SU-DHL-6 (cell line): ENCODE measurements around the gene PRKCE.

Experiments
- H2AFZ ChIP-seq: fragments of 200-600 bp; sonication (generic); 2 replicates; pipeline ENCODE4 v1.6.1; 2014; ENCODE audit warnings: low read depth, mild to moderate bottlenecking, moderate library complexity, mixed read lengths, antibody characterized with exemption, low read length; ENCODE audit not compliant: severe bottlenecking
- H3F3A ChIP-seq: fragments of 200-600 bp; shearing (Covaris generic); 2 replicates; pipeline ENCODE4 v1.6.0; 2016; ENCODE audit warnings: antibody characterized with exemption, mild to moderate bottlenecking; ENCODE audit not compliant: insufficient read depth
- H3K27ac ChIP-seq: fragments of 200-600 bp; sonication (generic); 2 replicates; pipeline ENCODE4 v1.5.1; 2016; ENCODE audit warnings: low read depth, mild to moderate bottlenecking, low read length, moderate library complexity, mixed read lengths
- H3K27me3 ChIP-seq: fragments of 200-600 bp; sonication (generic), shearing (Covaris generic); 2 replicates; pipeline ENCODE4 v1.6.0; 2014; ENCODE audit warnings: mild to moderate bottlenecking, low read length
- H3K36me3 ChIP-seq: fragments of 200-600 bp; sonication (generic); 2 replicates; pipeline ENCODE4 v1.6.1; 2014; ENCODE audit warnings: mild to moderate bottlenecking, low read length, mixed read lengths
- H3K4me2 ChIP-seq: fragments of 300-600, 200-600 bp; shearing (Covaris generic), sonication (generic); 2 replicates; pipeline ENCODE4 v1.6.0; 2014; ENCODE audit warnings: low read length, low read depth, mild to moderate bottlenecking; ENCODE audit not compliant: poor library complexity, severe bottlenecking
- H3K4me3 ChIP-seq: fragments of 200-600 bp; sonication (generic); 2 replicates; pipeline ENCODE4 v1.5.1; 2014; ENCODE audit warnings: antibody characterized with exemption, low read length, mild to moderate bottlenecking, mixed read lengths; ENCODE audit not compliant: insufficient read depth, poor library complexity, severe bottlenecking
- H3K79me2 ChIP-seq: fragments of 200-600 bp; sonication (generic); 2 replicates; pipeline ENCODE4 v1.6.1; 2014; ENCODE audit warnings: mild to moderate bottlenecking, low read length, moderate library complexity; ENCODE audit not compliant: insufficient read depth
- H3K9ac ChIP-seq: fragments of 200-600 bp; sonication (generic); 2 replicates; pipeline ENCODE4 v1.7.0; 2014; ENCODE audit warnings: mild to moderate bottlenecking, low read length
- H3K9me2 ChIP-seq: fragments of 200-600 bp; sonication (generic); replicated peaks from 2 replicates; pipeline ENCODE4 v1.6.1; 2014; ENCODE audit warnings: low read length; ENCODE audit not compliant: insufficient read depth
- H3K9me3 ChIP-seq: fragments of 200-600 bp; sonication (generic); 2 replicates; pipeline ENCODE4 v1.6.1; 2014; ENCODE audit warnings: low read length, mixed read lengths; ENCODE audit not compliant: insufficient read depth
- H4K20me1 ChIP-seq: fragments of 200-600 bp; sonication (generic); 2 replicates; pipeline ENCODE4 v1.6.1; 2014; ENCODE audit warnings: low read depth, mild to moderate bottlenecking, antibody characterized with exemption, low read length, moderate library complexity, mixed read lengths
- CTCF ChIP-seq: fragments of 200-600 bp; sonication (generic); IDR thresholded peaks from one replicate; pipeline ENCODE4 v1.5.1; 2017; ENCODE audit warnings: antibody characterized with exemption, mild to moderate bottlenecking, low read length, moderate library complexity; ENCODE audit not compliant: insufficient read depth, poor library complexity, severe bottlenecking
- EZH2phosphoT487 ChIP-seq: fragments of 200-600 bp; sonication (generic), shearing (Covaris generic); conservative IDR thresholded peaks from 2 replicates; pipeline ENCODE4 v1.6.1; 2018; ENCODE audit warnings: mild to moderate bottlenecking, antibody characterized with exemption, low read length, moderate library complexity, mixed read lengths

PRKCE gene

DNA sequence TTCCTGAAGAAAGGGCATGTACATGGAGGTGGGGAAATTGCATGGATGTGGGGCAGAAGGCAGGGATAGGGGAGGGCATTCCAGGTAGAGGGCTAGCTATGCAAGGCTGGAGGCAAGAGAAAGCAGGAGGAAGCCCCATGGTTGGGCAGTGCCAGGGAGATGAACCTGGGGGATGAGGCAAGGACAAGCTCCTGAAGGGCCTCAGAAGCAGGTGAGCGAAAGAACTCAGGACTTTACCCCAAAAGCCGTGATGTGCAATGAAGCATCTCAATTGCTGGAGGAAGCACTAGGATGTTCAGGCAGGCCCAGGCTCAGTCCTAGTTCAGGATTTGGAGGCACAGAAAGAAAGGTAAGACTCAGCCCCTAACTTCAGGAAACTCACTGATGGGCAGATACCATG lies 528.7 kb downstream of the PRKCE start:
- no peak overlapping the region for H3K4me2 ChIP-seq
- no peaks in the 10 kb centered on the region for H3K9me3 ChIP-seq
- TF ChIP-seq CTCF (no peak), EZH2phosphoT487 (no peak)
- H3K27me3 ChIP-seq: no peaks in the 10 kb centered on the region
- H3K36me3 ChIP-seq: no peaks in the 10 kb centered on the region
- H2AFZ ChIP-seq: no peak overlapping the region
- no peak overlapping the region for H3K9ac ChIP-seq
- no peaks in the 10 kb centered on the region for H4K20me1 ChIP-seq
- H3K9me2 ChIP-seq: no peaks in the 10 kb centered on the region
- H3K4me3 ChIP-seq: no peak overlapping the region
- H3F3A ChIP-seq: no peaks in the 10 kb centered on the region
- no peak overlapping the region for H3K27ac ChIP-seq
- H3K79me2 ChIP-seq: no peaks in the 10 kb centered on the region

DNA sequence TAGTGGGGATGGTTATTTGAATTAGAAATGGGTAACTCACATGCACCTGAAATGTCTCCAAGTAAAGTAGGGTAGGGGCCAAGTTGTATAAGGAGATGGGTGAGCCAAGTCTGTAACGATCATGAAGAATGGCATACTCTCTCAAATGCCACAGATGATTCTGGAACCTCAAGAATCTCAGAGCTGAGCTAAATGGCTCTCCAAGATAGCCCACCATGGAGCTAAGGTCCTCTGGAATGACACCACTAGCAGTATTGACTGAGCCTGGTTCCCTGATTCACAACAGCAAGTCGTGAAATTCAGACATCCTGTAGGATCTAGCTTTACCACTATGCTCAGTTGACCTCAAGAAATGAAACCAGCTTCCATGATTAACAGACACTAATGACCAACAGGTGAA lies 529.8 kb downstream of the PRKCE start:
- no peaks in the 10 kb centered on the region for H3K9me3 ChIP-seq
- TF ChIP-seq CTCF: no peak
- TF ChIP-seq EZH2phosphoT487: no peak
- no peak overlapping the region for H3K4me3 ChIP-seq
- H3K36me3 ChIP-seq: no peaks in the 10 kb centered on the region
- no peaks in the 10 kb centered on the region for H3K9me2 ChIP-seq
- H3K27ac ChIP-seq: no peak overlapping the region
- no peaks in the 10 kb centered on the region for H3F3A ChIP-seq
- H3K4me2 ChIP-seq: no peak overlapping the region
- no peaks in the 10 kb centered on the region for H3K79me2 ChIP-seq
- no peak overlapping the region for H2AFZ ChIP-seq
- no peaks in the 10 kb centered on the region for H4K20me1 ChIP-seq
- no peaks in the 10 kb centered on the region for H3K27me3 ChIP-seq
- H3K9ac ChIP-seq: no peak overlapping the region

DNA sequence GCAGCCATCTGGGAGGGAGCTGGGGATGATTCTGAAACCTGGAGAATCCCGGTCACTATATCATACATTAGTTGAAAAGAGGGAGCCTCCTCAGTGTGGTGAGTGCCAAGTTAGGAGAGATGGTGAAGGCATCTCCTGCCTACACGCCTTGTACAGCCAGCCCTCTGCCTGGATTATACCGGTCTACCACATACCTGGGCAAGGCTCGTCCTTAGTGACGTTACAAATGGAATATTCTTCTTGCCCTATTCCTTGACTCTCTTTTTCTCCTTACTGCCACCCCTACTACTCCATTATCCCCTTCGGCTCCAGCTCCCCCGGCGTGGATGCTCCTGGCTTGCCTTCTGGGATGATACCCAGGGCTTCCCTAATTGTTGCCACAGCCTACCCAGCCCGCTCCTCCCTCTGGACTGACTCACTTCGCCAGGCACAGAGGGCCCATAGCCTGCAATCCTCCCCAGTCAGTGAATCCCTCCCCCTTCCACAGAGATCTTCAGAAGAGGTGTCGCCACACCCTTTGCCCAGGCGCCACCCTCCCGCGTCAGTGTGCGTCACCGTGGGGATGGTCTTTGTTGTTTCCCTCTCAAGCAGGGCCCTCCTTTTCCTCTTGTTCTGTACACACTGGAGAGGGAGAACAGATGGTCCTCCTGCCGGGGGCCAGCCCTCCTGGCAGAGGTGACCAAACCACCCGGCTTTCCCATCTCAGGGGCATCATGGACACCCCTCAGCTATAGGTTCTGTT lies 530.5 kb downstream of the PRKCE start:
- H3K4me3 ChIP-seq: no peak overlapping the region
- H3K4me2 ChIP-seq: no peak overlapping the region
- H4K20me1 ChIP-seq: no peaks in the 10 kb centered on the region
- no peaks in the 10 kb centered on the region for H3K9me2 ChIP-seq
- TF ChIP-seq CTCF (no peak), EZH2phosphoT487 (no peak)
- H3K27ac ChIP-seq: no peak overlapping the region
- no peaks in the 10 kb centered on the region for H3K36me3 ChIP-seq
- no peaks in the 10 kb centered on the region for H3K27me3 ChIP-seq
- H3F3A ChIP-seq: no peaks in the 10 kb centered on the region
- H3K9me3 ChIP-seq: no peaks in the 10 kb centered on the region
- no peak overlapping the region for H2AFZ ChIP-seq
- H3K79me2 ChIP-seq: no peaks in the 10 kb centered on the region
- H3K9ac ChIP-seq: no peak overlapping the region
